NCI-H2107 (cell line): ENCODE results near the gene ANXA3.

Experiments used
- DNase-seq: peaks from one replicate; lab custom pipeline; 2025; lab: John Stamatoyannopoulos, UW

Gene ANXA3

GRCh38 chr4:78645853-78646757, 94.5 kb downstream of the ANXA3 start:
- DNase-seq: no peak

GRCh38 chr4:78647272-78647671, 95.7 kb downstream of the ANXA3 start:
- no peak for DNase-seq

- no peak for DNase-seq
These were observed 97.2 kb downstream of the ANXA3 start for GRCh38 chr4:78648640-78649363.

- DNase-seq: no peak
These were observed 98.8 kb downstream of the ANXA3 start for GRCh38 chr4:78650106-78651024.

- no peak for DNase-seq
These were observed 99.8 kb downstream of the ANXA3 start for GRCh38 chr4:78651250-78651860.

GRCh38 chr4:78652282-78652876, 100.8 kb downstream of the ANXA3 start:
- DNase-seq: no peak

- DNase-seq: no peak
These were observed 102.1 kb downstream of the ANXA3 start for GRCh38 chr4:78653655-78654054.

- no peak for DNase-seq
These were observed 103.2 kb downstream of the ANXA3 start for GRCh38 chr4:78654807-78655206.

- no peak for DNase-seq
These were observed 105.4 kb downstream of the ANXA3 start for GRCh38 chr4:78656968-78657445.

GRCh38 chr4:78659264-78659663, 107.7 kb downstream of the ANXA3 start:
- no peak for DNase-seq

GRCh38 chr4:78659665-78660064, 108.1 kb downstream of the ANXA3 start:
- no peak for DNase-seq
